Kidney (tissue), 14 donors: ENCODE data around the gene FTH1. TPM values are rescaled to one million over a fixed set of nuclear protein-coding genes. Genes with fewer than 3 reads are reported as not detected.

Experiments
- DNase-seq, 5 donors: peaks; one replicate each; pipeline ENCODE4 v3.0.0-alpha.2; 2013 to 2020
- FAIRE-seq: peaks from 2 replicates; lab custom pipeline; 2012; peaks lifted over from hg19 to GRCh38; lab: Jason Lieb, UNC
- H3K27ac ChIP-seq, 2 donors: one replicate each; pipeline ENCODE4 v1.7.0; 2013; ENCODE audit warnings: low read depth in 2 of 2, low read length in 2 of 2, inconsistent platforms in 1 of 2
- H3K27me3 ChIP-seq: one replicate; pipeline ENCODE4 v1.7.1; 2013; ENCODE audit warnings: low read length, inconsistent platforms; ENCODE audit not compliant: control insufficient read depth, insufficient read depth
- H3K36me3 ChIP-seq, 3 donors: one replicate each; pipeline versions ENCODE4 v1.7.0 to v1.7.1; 2013; ENCODE audit warnings: low read length in 3 of 3, control low read depth in 1 of 3, inconsistent platforms in 1 of 3; ENCODE audit not compliant: insufficient read depth in 3 of 3, control insufficient read depth in 2 of 3
- H3K4me1 ChIP-seq, 3 donors: one replicate each; pipeline versions ENCODE4 v1.7.0 to v1.7.1; 2013; ENCODE audit warnings: low read length in 3 of 3, inconsistent platforms in 1 of 3, low read depth in 1 of 3; ENCODE audit not compliant: control insufficient read depth in 2 of 3, insufficient read depth in 2 of 3
- H3K4me3 ChIP-seq, 3 donors: one replicate each; pipeline versions ENCODE4 v1.7.0 to v1.8.1; 2013; ENCODE audit warnings: low read length in 3 of 3, control low read depth in 1 of 3, inconsistent platforms in 1 of 3
- H3K9ac ChIP-seq, 3 donors: one replicate each; pipeline versions ENCODE4 v1.7.0 to v1.7.1; 2013; ENCODE audit warnings: low read length in 3 of 3, control low read depth in 1 of 3, inconsistent platforms in 1 of 3
- H3K9me3 ChIP-seq, 3 donors: one replicate each; pipeline versions ENCODE4 v1.7.0 to v1.7.1; 2013; ENCODE audit warnings: low read length in 3 of 3, control low read depth in 1 of 3, inconsistent platforms in 1 of 3; ENCODE audit not compliant: control insufficient read depth in 2 of 3, insufficient read depth in 1 of 3
- intact Hi-C: fragments of 100-400 bp; cut with DNase I; formaldehyde crosslinking; loops from one replicate; pipeline ENCODE4 v1.11.1; 2022
- polyA plus RNA-seq: library from polyadenylated mRNA; stranded (reverse); fragments of 350-450 nt; fragmentation: Illumina TruSeq; extraction: RNeasy Lipid Tissue Mini Kit (QIAGEN cat#74804); gene quantifications from one replicate; pipeline ENCODE4 v1.2.3, GENCODE V29; 2014; ENCODE audit warnings: low read depth, low replicate concordance; ENCODE audit not compliant: insufficient read depth
- total RNA-seq: library from RNA; stranded (reverse); fragmentation: NEBNext Ultra II Directional; extraction: Animal tissue kit (Norgen Biotek cat#: 25700); gene quantifications from one replicate; pipeline ENCODE4 v1.2.1, GENCODE V29; 2021
- TF ChIP-seq, protein P1 (sequence below): IDR thresholded peaks from 3 replicates; pipeline ENCODE4 v1.5.1; 2012; ENCODE audit warnings: mild to moderate bottlenecking, moderate library complexity, borderline replicate concordance; ENCODE audit not compliant: insufficient read depth; ENCODE audit errors: extremely low read depth
- donor health status: control.
- donor health status: control.
- donor health status: control.
- donor health status: control.
- donor health status: control.
- donor health status: DM: yes; HTN: yes; CAD: no.
- donor health status: Normal renal cell carcinoma (clear cell type).

FTH1 gene
- total and polyA plus RNA-seq, 2 donors from 2014 or later, result 3,221 to 7,914 TPM

- Histone ChIP-seq H3K36me3 (no peaks in the 10 kb centered on the region), H3K27me3 (no peaks in the 10 kb centered on the region), H3K4me1 (peaks cover 12 to 40% (median 36%) of the 10 kb centered on the region in 3 donors), H3K9ac (peak overlapping the region in 1 of 3 donors; percentile 43), H3K9me3 (no peaks in the 10 kb centered on the region), H3K4me3 (peak overlapping the region in 1 of 3 donors; percentile 50), H3K27ac (no peak overlapping the region)
- intact Hi-C loops, result no loop called here
- FAIRE-seq (no peak), DNase-seq (no peak)
- TF ChIP-seq, protein P1, sequence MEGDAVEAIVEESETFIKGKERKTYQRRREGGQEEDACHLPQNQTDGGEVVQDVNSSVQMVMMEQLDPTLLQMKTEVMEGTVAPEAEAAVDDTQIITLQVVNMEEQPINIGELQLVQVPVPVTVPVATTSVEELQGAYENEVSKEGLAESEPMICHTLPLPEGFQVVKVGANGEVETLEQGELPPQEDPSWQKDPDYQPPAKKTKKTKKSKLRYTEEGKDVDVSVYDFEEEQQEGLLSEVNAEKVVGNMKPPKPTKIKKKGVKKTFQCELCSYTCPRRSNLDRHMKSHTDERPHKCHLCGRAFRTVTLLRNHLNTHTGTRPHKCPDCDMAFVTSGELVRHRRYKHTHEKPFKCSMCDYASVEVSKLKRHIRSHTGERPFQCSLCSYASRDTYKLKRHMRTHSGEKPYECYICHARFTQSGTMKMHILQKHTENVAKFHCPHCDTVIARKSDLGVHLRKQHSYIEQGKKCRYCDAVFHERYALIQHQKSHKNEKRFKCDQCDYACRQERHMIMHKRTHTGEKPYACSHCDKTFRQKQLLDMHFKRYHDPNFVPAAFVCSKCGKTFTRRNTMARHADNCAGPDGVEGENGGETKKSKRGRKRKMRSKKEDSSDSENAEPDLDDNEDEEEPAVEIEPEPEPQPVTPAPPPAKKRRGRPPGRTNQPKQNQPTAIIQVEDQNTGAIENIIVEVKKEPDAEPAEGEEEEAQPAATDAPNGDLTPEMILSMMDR, result no peak
Measured at GRCh38 chr11:61976420-61976800, 9.0 kb upstream of the FTH1 start.

DNA sequence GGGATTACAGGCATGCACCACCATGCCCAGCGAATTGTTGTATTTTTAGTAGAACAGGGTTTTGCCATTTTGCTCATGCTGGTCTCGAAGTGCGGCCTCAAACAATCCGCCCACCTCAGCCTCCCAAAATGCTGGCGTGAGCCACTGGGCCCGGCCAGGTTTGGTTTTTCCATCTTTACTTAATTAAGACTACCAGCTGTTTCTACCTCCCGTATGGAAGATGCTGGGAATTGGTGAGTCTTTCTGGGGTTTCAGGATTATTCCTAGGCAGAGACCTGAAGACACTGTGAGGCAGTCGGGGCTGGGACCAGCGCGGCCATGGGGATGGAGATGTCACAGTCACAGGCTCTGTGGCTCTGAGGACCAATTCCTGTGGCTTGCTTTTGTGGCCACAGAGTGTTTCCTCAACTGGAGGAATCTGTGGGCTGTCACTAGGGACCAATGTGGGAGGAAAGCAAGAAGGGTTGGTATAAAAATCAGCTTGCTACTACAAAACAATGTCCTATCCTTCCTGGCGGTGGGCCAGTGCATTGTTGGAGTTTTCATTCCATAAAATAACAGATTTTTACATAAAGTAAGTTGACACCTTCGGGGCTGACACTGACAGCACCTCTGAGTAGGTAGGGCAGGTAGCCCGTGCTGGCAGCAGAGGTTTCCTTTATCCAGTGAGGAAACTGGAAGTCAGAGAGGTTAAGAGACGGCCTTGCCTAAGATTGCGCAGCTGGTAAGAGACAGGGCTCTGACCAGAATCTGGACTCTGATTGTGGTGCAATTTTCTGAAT is 8.4 kb upstream of the FTH1 start:
- H3K36me3 ChIP-seq, result no peaks in the 10 kb centered on the region
- TF ChIP-seq, protein P1, result no peak
- H3K27ac ChIP-seq, result peak overlapping the region; percentile 70 to 76
- H3K9ac ChIP-seq, result peak overlapping the region in 1 of 3 donors; percentile 43
- H3K27me3 ChIP-seq, result no peaks in the 10 kb centered on the region
- H3K4me1 ChIP-seq, result peaks cover 16 to 46% (median 41%) of the 10 kb centered on the region in 3 donors
- intact Hi-C loops, result no loop called here
- FAIRE-seq (no peak), DNase-seq (no peak)
- H3K4me3 ChIP-seq, result peak overlapping the region in 1 of 3 donors; percentile 50
- no peaks in the 10 kb centered on the region for H3K9me3 ChIP-seq

GRCh38 chr11:61974766-61975631 is 7.6 kb upstream of the FTH1 start:
- H3K9ac ChIP-seq, result peak overlapping the region in 1 of 3 donors; percentile 43
- H3K4me3 ChIP-seq, result peak overlapping the region in 1 of 3 donors; percentile 50
- H3K27ac ChIP-seq, result peak overlapping the region; percentile 70 to 76
- intact Hi-C loops, result no loop called here
- TF ChIP-seq, protein P1, result no peak
- H3K36me3 ChIP-seq, result no peaks in the 10 kb centered on the region
- DNase-seq, result peak in 3 of 5 donors; percentile 27 to 73 (median 47)
- FAIRE-seq, result no peak
- H3K27me3 ChIP-seq, result no peaks in the 10 kb centered on the region
- H3K9me3 ChIP-seq, result no peaks in the 10 kb centered on the region
- peaks cover 16 to 52% (median 46%) of the 10 kb centered on the region in 3 donors for H3K4me1 ChIP-seq
